Measurements from ENCODE around the gene RTTN.

Gene RTTN

DNA sequence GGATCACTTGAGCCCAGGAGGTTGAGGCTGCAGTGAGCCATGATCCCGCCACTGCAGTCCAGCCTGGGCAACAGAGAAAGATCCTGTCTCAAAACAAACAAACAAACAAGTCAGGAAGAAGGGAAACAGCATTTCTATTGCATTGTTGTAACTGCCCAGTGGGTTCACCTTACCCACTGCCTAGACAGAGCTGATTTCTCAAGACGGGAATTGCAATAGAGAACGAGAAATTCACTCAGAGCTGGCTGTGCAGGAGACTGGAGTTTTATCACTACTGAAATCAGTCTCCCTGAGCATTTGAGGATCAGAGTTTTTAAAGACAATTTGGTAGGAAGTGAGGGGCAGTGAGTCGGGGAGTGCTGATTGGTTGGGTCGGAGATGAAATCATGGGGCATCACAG is 24.2 kb upstream of the RTTN start:
- Histone ChIP-seq H3K36me3 (ENCODE audit: control insufficient read depth, insufficient read depth, low read length, severe bottlenecking) (no peaks in the 10 kb centered on the region), H3K27me3 (replicated peaks; ENCODE audit: control insufficient read depth, insufficient read depth, low read length) (no peaks in the 10 kb centered on the region), H3K4me3 (ENCODE audit: low read length) (no peak overlapping the region), H3K4me1 (ENCODE audit: control insufficient read depth, insufficient read depth, low read length) (no peaks in the 10 kb centered on the region), H3K9me3 (ENCODE audit: control insufficient read depth, low read length) (peaks cover 19% of the 10 kb centered on the region), H3K9ac (ENCODE audit: low read length) (no peak overlapping the region)
- no peak for DNase-seq (ENCODE audit: low read depth)

DNA sequence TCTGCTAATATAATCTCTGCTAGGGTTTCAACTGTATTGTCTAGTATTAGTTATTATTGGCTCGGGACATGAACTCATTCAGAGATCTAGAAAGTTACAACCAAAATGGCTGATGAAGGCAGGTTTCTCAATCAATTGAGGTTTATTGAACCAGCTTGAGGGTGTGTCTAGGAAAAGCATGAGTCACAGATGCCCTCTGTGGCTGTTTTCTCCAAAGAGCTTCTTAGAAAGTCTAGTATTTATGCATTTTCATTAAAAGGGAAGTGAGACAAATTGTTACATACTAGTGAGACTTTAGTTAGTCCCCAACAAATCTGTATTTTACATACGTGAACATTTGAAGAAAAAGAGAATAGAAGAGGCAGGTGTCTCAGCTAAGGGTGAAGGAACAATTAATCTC is 23.0 kb upstream of the RTTN start:
- Histone ChIP-seq H3K4me1 (ENCODE audit: control insufficient read depth, insufficient read depth, low read length) (no peaks in the 10 kb centered on the region), H3K9ac (ENCODE audit: low read length) (no peak overlapping the region), H3K9me3 (ENCODE audit: control insufficient read depth, low read length) (peaks cover 19% of the 10 kb centered on the region), H3K4me3 (ENCODE audit: low read length) (no peak overlapping the region), H3K36me3 (ENCODE audit: control insufficient read depth, insufficient read depth, low read length, severe bottlenecking) (no peaks in the 10 kb centered on the region), H3K27me3 (replicated peaks; ENCODE audit: control insufficient read depth, insufficient read depth, low read length) (no peaks in the 10 kb centered on the region)
- DNase-seq (ENCODE audit: low read depth) = no peak

DNA sequence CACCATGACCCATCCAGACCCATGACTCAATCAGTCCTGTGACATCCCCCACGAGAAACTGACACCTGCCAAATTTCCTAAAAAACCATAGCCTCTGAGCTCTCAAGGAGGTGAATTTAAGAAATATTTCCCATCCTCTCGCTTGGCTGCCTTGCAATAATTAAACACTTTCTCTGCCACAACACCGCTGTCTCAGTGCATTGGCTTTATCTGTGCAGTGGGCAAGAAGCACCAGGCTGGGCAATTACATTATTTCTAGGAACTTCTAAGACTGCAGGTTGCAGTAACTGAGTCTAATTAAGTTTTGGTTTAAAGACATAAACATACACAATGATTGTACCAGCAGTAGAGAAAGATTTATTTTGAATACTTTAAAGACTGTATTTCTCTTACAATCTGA is 22.0 kb upstream of the RTTN start:
- H3K9me3 ChIP-seq (ENCODE audit: control insufficient read depth, low read length) = peaks cover 19% of the 10 kb centered on the region
- DNase-seq (ENCODE audit: low read depth) = no peak
- H3K36me3 ChIP-seq (ENCODE audit: control insufficient read depth, insufficient read depth, low read length, severe bottlenecking) = no peaks in the 10 kb centered on the region
- no peaks in the 10 kb centered on the region for H3K4me1 ChIP-seq (ENCODE audit: control insufficient read depth, insufficient read depth, low read length)
- no peaks in the 10 kb centered on the region for H3K27me3 ChIP-seq (replicated peaks; ENCODE audit: control insufficient read depth, insufficient read depth, low read length)
- no peak overlapping the region for H3K4me3 ChIP-seq (ENCODE audit: low read length)
- no peak overlapping the region for H3K9ac ChIP-seq (ENCODE audit: low read length)

DNA sequence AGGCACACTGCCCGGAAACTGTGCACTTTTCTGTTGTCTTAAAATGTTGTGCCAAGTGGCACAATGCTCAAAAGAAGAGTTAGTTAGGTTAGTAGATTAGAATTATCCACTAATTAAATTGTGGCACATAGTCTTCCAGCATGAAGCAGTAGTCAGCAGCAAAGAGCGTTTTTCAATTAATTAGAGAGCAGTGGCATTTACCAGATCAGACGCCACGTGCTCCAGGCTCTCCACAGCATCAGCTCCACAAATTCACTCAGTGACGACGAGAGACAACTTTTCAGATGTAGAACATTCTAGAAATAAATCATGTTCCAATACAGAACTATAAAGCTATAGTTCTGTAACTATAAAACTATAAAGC is 16.4 kb upstream of the RTTN start:
- H3K27me3 ChIP-seq (replicated peaks; ENCODE audit: control insufficient read depth, insufficient read depth, low read length) = peaks cover 12% of the 10 kb centered on the region
- H3K36me3 ChIP-seq (ENCODE audit: control insufficient read depth, insufficient read depth, low read length, severe bottlenecking) = no peaks in the 10 kb centered on the region
- no peak for DNase-seq (ENCODE audit: low read depth)
- no peak overlapping the region for H3K4me3 ChIP-seq (ENCODE audit: low read length)
- H3K9ac ChIP-seq (ENCODE audit: low read length) = no peak overlapping the region
- H3K9me3 ChIP-seq (ENCODE audit: control insufficient read depth, low read length) = peaks cover 2% of the 10 kb centered on the region
- H3K4me1 ChIP-seq (ENCODE audit: control insufficient read depth, insufficient read depth, low read length) = no peaks in the 10 kb centered on the region

DNA sequence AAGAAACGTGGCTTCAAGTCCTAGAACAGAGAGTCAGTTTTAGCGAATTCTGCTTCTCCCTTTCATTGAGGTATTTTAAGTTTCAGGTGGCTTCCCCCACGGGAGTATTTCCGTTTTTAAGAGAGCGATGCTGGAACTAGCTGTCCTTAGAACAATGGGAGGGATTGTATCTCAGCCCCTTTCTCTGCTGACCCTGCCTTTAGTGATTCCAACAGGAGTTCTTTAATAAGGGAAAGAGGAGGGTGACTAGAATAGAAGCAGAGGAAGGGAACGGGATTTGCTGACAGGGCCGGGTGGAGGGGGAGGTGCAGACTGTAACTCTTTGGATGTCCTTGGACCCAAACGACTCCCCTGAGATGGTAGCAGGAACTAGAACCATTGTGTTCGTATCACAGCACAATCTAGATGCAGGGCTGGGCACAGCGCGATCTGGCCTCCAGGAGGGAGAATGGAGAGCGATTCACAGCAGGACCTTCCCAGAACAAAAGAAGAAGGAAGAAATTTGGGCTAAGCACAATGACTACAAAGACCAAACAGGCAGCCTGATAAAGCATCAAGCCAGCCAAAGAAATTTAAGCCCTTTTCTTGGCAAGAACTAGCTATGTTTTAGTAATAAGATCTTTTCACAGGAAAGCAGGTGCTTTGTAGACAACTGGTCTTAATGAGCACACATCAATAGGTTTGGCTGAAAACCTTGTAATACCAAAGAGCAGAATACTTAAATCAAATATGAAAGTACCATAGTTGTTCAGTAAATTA is 15.8 kb upstream of the RTTN start:
- DNase-seq (ENCODE audit: low read depth) = no peak
- Histone ChIP-seq H3K4me1 (ENCODE audit: control insufficient read depth, insufficient read depth, low read length) (no peaks in the 10 kb centered on the region), H3K36me3 (ENCODE audit: control insufficient read depth, insufficient read depth, low read length, severe bottlenecking) (no peaks in the 10 kb centered on the region), H3K9me3 (ENCODE audit: control insufficient read depth, low read length) (no peaks in the 10 kb centered on the region), H3K27me3 (replicated peaks; ENCODE audit: control insufficient read depth, insufficient read depth, low read length) (peaks cover 12% of the 10 kb centered on the region), H3K9ac (ENCODE audit: low read length) (no peak overlapping the region), H3K4me3 (ENCODE audit: low read length) (no peak overlapping the region)

DNA sequence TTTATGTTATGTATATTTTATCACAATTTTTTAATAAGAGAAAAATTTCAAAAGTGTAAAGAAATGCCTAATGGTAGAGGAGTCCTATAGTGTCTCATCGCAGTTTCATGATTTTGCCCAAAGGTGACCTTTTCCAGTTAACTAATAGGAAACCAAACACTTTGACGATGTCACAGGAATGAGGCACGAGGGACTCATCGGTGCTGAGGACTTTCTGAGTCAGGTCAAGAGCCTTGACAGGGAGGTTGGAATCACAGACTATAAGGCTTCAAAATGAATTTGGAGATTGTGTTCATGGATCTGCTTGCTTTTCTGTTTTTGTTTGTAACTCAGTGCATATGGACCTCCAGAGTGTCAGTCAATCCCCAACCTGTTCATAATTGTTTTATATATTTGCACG is 15.1 kb upstream of the RTTN start:
- Histone ChIP-seq H3K4me3 (ENCODE audit: low read length) (no peak overlapping the region), H3K9me3 (ENCODE audit: control insufficient read depth, low read length) (no peaks in the 10 kb centered on the region), H3K27me3 (replicated peaks; ENCODE audit: control insufficient read depth, insufficient read depth, low read length) (peaks cover 12% of the 10 kb centered on the region), H3K4me1 (ENCODE audit: control insufficient read depth, insufficient read depth, low read length) (no peaks in the 10 kb centered on the region), H3K9ac (ENCODE audit: low read length) (no peak overlapping the region), H3K36me3 (ENCODE audit: control insufficient read depth, insufficient read depth, low read length, severe bottlenecking) (no peaks in the 10 kb centered on the region)
- DNase-seq (ENCODE audit: low read depth) = no peak

DNA sequence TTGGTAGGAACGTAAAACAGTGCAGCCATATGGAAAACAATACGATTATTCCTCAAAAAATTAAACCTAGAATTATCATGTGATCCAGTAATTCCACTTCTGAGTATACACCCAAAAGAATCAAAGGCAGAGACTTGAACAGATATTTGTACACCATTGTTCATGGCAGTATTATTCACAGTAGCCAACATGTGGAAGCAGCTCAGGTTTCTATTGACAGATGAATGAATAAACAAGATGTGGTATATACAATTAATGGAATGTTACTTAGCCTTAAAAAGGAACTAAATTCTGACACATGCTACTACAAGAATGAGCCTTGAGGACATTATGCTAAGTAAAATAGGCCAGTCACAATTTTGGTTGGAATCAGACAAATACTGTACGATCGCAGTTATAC is 14.2 kb upstream of the RTTN start:
- Histone ChIP-seq H3K4me3 (ENCODE audit: low read length) (no peak overlapping the region), H3K27me3 (replicated peaks; ENCODE audit: control insufficient read depth, insufficient read depth, low read length) (peaks cover 12% of the 10 kb centered on the region), H3K36me3 (ENCODE audit: control insufficient read depth, insufficient read depth, low read length, severe bottlenecking) (no peaks in the 10 kb centered on the region), H3K4me1 (ENCODE audit: control insufficient read depth, insufficient read depth, low read length) (no peaks in the 10 kb centered on the region), H3K9me3 (ENCODE audit: control insufficient read depth, low read length) (no peaks in the 10 kb centered on the region), H3K9ac (ENCODE audit: low read length) (no peak overlapping the region)
- no peak for DNase-seq (ENCODE audit: low read depth)

DNA sequence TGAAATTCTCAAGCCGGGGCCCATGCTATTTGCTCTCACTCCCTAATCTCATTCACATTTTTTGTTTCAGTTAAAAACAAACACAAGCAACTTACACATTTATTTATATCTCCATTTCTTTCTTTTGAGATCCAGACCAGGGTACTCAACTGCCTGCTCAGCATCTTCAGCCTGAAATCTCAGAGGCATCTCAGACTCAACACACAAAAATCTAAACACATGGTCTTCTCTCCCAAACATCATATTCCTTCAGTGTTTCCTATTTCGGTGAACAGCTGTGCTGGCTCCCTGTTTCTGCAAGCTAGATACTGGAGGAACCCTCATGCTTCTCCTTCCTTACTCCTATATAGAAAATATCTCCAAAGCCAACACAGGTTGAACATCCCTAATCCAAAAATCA is 11.3 kb upstream of the RTTN start:
- no peak for DNase-seq (ENCODE audit: low read depth)
- no peaks in the 10 kb centered on the region for H3K4me1 ChIP-seq (ENCODE audit: control insufficient read depth, insufficient read depth, low read length)
- no peaks in the 10 kb centered on the region for H3K36me3 ChIP-seq (ENCODE audit: control insufficient read depth, insufficient read depth, low read length, severe bottlenecking)
- H3K9ac ChIP-seq (ENCODE audit: low read length) = no peak overlapping the region
- H3K9me3 ChIP-seq (ENCODE audit: control insufficient read depth, low read length) = no peaks in the 10 kb centered on the region
- no peak overlapping the region for H3K4me3 ChIP-seq (ENCODE audit: low read length)
- peaks cover 11% of the 10 kb centered on the region for H3K27me3 ChIP-seq (replicated peaks; ENCODE audit: control insufficient read depth, insufficient read depth, low read length)

DNA sequence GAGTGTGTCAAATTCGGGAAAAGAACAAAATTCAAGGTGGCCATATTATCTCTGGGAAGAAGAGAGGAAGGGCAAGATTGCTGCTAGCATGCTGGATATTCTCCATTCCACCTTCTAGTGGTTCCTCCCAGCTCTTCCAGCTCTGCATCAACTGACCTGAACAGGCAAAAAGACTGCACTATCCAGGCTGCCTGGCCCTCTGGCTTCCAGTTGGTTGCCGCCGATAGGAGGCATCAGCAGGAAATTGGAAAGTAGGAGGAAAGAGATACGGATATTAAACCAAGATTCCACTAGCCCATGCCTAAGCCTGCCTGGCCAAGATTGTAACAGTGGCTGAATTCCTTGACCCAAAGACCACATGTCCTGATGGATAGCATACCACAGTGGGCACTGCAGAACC is 1.7 kb upstream of the RTTN start:
- H3K4me3 ChIP-seq (ENCODE audit: low read length) = no peak overlapping the region
- no peak for DNase-seq (ENCODE audit: low read depth)
- H3K9ac ChIP-seq (ENCODE audit: low read length) = no peak overlapping the region
- peaks cover 7% of the 10 kb centered on the region for H3K4me1 ChIP-seq (ENCODE audit: control insufficient read depth, insufficient read depth, low read length)
- H3K36me3 ChIP-seq (ENCODE audit: control insufficient read depth, insufficient read depth, low read length, severe bottlenecking) = no peaks in the 10 kb centered on the region
- no peaks in the 10 kb centered on the region for H3K9me3 ChIP-seq (ENCODE audit: control insufficient read depth, low read length)
- H3K27me3 ChIP-seq (replicated peaks; ENCODE audit: control insufficient read depth, insufficient read depth, low read length) = no peaks in the 10 kb centered on the region

DNA sequence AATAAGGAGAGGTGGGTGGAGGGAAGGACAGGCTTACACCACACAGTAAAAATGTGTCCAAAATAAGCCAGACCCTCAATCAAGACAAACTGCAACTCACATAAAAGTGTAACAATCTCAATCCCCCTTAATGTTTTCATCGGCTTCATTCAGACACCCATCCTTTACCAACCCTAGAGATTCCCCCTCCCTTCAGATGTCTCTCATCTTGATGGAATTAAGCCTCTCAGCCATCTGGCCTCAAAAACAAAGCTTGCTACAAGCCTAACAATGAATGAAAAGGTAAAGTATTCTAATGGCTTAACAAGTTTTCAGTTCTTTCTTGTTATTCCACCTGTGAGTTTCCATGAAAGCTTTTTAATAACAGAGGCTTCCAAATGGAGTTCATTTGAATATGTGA is 5.2 kb downstream of the RTTN start:
- Histone ChIP-seq H3K4me1 (ENCODE audit: control insufficient read depth, insufficient read depth, low read length) (peaks cover 27% of the 10 kb centered on the region), H3K36me3 (ENCODE audit: control insufficient read depth, insufficient read depth, low read length, severe bottlenecking) (peaks cover 3% of the 10 kb centered on the region), H3K9me3 (ENCODE audit: control insufficient read depth, low read length) (no peaks in the 10 kb centered on the region), H3K9ac (ENCODE audit: low read length) (no peak overlapping the region), H3K27me3 (replicated peaks; ENCODE audit: control insufficient read depth, insufficient read depth, low read length) (no peaks in the 10 kb centered on the region), H3K4me3 (ENCODE audit: low read length) (no peak overlapping the region)
- DNase-seq (ENCODE audit: low read depth) = no peak

DNA sequence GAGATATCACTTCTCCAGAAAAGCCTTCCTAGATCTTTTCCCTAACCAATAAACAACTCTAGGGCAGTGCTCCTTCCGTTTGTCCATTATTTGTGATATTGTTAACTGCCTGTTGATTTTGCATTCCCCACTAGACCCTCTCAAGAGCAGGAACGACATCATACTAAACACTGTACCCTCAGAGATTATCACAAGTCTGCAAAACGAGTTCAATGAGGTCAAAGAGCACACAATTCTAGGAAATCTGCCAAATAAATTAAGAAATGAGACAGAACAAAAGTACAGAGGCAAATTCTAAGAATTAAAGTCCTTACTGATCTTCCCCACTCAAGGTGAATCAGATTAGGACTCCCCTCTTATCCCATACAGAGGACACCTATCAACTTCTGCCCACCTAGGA is 7.6 kb downstream of the RTTN start:
- Histone ChIP-seq H3K4me3 (ENCODE audit: low read length) (no peak overlapping the region), H3K4me1 (ENCODE audit: control insufficient read depth, insufficient read depth, low read length) (peaks cover 19% of the 10 kb centered on the region), H3K36me3 (ENCODE audit: control insufficient read depth, insufficient read depth, low read length, severe bottlenecking) (peaks cover 7% of the 10 kb centered on the region), H3K9me3 (ENCODE audit: control insufficient read depth, low read length) (no peaks in the 10 kb centered on the region), H3K9ac (ENCODE audit: low read length) (no peak overlapping the region), H3K27me3 (replicated peaks; ENCODE audit: control insufficient read depth, insufficient read depth, low read length) (no peaks in the 10 kb centered on the region)
- no peak for DNase-seq (ENCODE audit: low read depth)

DNA sequence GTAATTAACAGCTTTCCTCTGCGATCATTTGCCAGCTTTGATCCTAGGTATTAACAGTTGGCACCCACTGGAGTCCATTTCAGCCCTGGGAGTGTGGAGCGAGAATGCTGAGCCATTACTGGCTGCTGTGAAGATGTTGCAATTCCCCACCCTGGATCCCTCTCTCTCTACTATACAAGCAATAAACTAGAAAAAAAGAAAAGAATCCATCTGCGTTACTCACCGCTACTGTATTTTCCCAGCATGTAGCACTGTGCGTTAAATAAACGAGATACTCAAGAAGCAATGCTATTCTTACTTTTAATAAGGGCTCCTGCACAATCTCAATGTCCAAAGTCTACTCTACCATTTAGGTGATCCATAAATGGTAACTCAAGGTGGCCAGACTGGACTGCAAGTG is 8.5 kb downstream of the RTTN start:
- no peaks in the 10 kb centered on the region for H3K9me3 ChIP-seq (ENCODE audit: control insufficient read depth, low read length)
- peaks cover 19% of the 10 kb centered on the region for H3K4me1 ChIP-seq (ENCODE audit: control insufficient read depth, insufficient read depth, low read length)
- H3K9ac ChIP-seq (ENCODE audit: low read length) = no peak overlapping the region
- no peaks in the 10 kb centered on the region for H3K27me3 ChIP-seq (replicated peaks; ENCODE audit: control insufficient read depth, insufficient read depth, low read length)
- no peak for DNase-seq (ENCODE audit: low read depth)
- peaks cover 9% of the 10 kb centered on the region for H3K36me3 ChIP-seq (ENCODE audit: control insufficient read depth, insufficient read depth, low read length, severe bottlenecking)
- no peak overlapping the region for H3K4me3 ChIP-seq (ENCODE audit: low read length)
